HG03354 (cell line): ENCODE results near the gene PDHB.

Experiments
- ATAC-seq: cut with Tn5 transposase; IDR thresholded peaks from one replicate; pipeline ENCODE4 v1.9.1; 2021; ENCODE audit warnings: mild to moderate bottlenecking; ENCODE audit not compliant: unreplicated experiment, poor library complexity, severe bottlenecking

PDHB gene

DNA sequence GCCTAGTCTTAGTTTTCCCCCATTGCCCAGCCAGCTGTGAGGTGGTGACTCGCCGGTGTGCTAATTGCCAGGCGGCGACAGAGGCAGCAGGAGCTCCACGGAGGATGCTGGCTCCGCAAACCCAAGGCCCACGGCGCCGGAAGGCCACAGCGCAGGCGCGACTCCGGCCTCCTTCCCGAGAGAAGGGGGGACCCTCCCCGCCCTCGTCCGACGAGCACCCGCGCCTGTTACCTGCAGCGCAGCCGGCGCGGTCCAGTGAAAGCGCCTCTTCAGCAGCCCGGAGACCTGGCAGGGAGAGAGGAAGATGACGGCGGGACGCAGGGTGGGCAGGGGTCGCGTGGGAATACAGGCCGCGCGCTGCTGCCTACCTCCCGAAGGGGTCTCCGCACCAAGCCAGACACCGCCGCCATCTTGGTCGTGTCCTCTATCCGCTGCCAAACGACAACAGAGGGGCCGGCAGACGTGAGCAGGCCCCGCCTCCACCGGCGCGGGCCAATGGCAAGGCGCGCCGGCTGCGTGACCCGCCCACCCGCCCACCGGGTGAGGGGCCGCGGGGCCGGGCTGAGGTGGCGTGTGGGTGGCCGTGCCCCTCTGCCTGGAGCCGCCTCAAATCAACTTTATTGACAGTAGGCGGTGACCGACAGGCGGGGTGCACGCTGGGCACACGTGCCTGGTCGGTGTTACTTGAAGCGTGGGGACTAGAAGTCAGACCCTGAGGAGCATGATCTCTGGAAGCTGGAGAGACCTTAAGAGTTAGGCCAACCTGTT lies at the start of gene PDHB:
Gene PDHB (minus strand): TSS at position 433 of the 768 bp plus-strand sequence. CDS start 23 bp downstream, at position 410.
- ATAC-seq: peak; percentile 97

DNA sequence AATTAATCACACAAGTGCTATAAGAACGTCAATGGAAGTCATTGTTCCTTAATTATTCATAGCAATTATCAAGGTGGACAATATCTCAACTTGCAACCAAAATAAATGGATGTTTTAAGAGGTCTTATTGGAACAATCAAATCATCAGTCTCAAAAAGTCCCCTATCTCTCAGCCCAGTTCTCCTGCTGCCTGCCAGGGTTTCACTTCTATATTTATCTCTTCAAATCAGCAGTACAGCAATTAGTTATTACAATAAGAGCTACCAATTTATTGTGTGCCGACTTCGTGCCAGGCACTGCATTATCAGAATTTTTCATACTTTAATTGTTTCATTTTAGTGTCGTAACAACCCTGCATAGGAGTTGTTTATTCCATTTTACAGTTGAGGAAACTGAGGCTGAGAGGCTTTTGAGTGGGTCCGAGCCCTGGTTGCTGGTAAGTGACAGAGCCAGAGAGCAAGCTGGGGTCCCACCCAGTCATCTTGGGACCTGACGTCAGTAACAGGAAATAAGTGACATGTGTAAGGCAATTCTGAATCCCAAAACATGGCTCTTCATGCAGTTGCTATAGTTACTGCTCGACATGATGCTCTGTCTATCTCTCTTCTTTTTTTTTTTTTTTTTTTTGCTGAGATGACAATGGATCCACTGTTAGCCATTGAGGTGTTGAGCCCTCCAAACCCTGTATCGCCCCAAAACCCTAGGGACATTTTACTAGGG lies 49.4 kb upstream of the PDHB start:
- ATAC-seq: no peak

DNA sequence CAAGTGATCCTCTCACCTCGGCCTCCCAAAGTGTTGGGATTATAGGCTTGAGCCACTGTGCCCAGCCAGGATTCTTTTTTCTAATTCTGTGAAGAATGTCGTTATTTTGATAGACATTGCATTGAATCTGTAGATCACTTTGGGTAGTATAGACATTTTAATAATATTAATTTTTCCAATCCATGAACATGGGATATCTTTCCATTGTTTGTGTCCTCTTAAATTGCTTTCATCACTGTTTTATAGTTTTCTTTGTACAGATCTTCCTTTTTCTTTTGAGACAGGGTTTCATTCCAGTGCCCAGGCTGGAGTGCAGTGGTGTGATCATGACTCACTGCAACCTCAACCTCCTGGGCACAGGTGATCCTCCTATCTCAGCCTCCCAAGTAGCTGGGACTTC lies 46.7 kb upstream of the PDHB start:
- no peak for ATAC-seq

DNA sequence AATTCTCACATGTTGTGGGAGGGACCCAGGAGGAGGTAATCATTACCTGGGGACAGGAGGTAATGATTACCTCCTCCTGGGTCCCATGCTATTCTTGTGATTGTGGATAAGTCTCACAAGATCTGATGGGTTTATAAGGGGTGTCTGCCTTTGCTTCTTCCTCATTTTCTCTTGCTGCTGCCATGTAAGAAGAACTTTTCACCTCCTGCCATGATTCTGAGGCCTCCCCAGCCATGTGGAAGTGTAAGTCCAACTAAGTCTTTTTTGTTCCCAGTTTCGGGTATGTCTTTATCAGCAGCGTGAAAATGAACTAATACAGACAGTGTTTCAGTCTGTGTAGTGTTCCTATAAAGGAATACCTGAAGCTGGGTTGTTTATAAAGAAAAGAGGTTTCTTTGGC lies 45.1 kb upstream of the PDHB start:
- no peak for ATAC-seq

GRCh38 chr3:58474967-58475578 lies 41.4 kb upstream of the PDHB start:
- no peak for ATAC-seq

- no peak for ATAC-seq
Observed at GRCh38 chr3:58474348-58474911, 40.8 kb upstream of the PDHB start.

- no peak for ATAC-seq
Observed at GRCh38 chr3:58473275-58473674, 39.6 kb upstream of the PDHB start.

- no peak for ATAC-seq
Observed at GRCh38 chr3:58471025-58471887, 37.6 kb upstream of the PDHB start.

GRCh38 chr3:58470363-58471024 lies 36.9 kb upstream of the PDHB start:
- ATAC-seq: no peak

GRCh38 chr3:58469096-58469495 lies 35.5 kb upstream of the PDHB start:
- no peak for ATAC-seq

- ATAC-seq: no peak
Observed at GRCh38 chr3:58466899-58467563, 33.4 kb upstream of the PDHB start.

- ATAC-seq: no peak
Observed at GRCh38 chr3:58464866-58465265, 31.2 kb upstream of the PDHB start.

- no peak for ATAC-seq
Observed at GRCh38 chr3:58463942-58464271, 30.3 kb upstream of the PDHB start.

DNA sequence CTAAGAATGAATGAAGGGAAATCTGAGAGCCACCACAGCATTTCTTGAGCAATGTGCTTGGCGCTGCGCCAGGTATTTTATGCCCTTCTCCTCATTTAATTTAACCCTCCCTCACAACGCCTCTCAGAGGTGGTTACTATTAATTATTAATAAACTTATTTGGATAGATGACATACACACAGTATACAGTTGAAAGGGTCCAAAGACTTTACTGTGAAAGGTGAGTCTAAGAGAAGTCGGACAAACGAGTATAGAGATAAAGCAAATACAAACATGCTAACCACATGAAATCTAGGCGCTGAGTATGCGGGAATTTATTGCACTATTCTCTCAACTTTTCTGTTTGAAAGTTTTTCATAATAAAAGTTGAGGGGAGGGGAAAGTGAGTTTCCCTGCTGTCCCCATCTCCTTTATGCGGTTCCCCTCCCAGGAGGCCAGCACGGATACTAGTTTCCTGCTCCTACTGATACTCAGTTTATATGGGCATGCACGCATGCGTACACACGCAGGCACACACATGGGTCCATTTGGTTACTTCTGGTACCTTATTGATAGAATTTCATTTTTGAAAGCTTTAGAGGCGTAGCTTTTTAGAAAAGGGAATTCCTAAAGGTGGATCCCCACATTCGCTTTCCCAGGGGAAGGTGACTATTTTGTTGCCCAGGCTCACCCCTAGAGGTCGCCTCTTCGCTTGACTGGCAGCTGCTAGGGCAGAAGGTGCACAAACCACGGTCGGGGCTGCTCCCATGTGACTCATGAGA lies 29.7 kb upstream of the PDHB start:
- ATAC-seq: peak; percentile 92

- no peak for ATAC-seq
Observed at GRCh38 chr3:58462829-58463180, 29.2 kb upstream of the PDHB start.

DNA sequence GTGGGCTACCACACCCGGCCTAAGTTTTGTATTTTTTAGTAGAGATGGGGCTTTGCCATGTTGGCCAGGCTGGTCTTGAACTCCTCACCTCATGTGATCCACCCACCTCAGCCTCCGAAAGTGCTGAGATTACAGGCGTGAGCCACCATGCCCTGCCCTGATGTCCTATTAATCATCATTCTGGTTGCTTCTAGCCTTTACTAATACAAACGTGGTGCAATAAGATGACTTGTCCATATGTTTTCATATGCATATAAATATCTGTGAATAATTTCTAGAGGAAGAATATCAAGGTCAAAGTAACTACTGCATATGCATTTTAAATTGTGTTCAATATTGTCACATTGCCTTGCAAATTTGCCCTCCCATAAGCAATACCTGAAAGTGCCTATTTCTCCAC lies 25.5 kb upstream of the PDHB start:
- ATAC-seq: no peak

GRCh38 chr3:58452176-58452575 lies 18.5 kb upstream of the PDHB start:
- no peak for ATAC-seq
